Stimulated activated CD4-positive, alpha-beta T cell treated with anti-CD3 and anti-CD28 coated beads, Interleukin-1b, Interleukin-23, amount 100 ng/mL, for 48 hours (primary cell): ENCODE data around the gene PTPN3.

Source experiments
- DNase-seq: peaks from one replicate; pipeline ENCODE4 v3.0.0-alpha.2; 2020

Gene PTPN3

DNA sequence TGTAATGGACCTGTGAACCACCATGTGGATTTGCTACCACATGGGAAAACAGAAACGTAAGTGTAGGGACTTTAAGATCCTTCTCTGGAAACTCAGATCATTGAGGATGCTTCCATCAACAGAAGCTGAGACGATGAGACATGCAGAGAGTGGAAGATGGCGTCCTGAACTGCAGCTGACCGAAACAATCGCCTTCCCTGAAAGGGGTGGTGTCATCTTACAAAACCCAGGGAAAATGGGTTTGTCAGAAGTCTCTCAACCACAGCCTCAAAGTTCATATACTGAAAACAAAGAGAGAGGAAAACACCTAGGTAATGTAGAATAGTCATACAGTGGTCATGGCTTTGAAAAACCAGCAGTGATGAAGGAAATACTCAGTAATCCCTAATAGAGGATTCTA lies 6.6 kb upstream of the PTPN3 start:
- DNase-seq = no peak

DNA sequence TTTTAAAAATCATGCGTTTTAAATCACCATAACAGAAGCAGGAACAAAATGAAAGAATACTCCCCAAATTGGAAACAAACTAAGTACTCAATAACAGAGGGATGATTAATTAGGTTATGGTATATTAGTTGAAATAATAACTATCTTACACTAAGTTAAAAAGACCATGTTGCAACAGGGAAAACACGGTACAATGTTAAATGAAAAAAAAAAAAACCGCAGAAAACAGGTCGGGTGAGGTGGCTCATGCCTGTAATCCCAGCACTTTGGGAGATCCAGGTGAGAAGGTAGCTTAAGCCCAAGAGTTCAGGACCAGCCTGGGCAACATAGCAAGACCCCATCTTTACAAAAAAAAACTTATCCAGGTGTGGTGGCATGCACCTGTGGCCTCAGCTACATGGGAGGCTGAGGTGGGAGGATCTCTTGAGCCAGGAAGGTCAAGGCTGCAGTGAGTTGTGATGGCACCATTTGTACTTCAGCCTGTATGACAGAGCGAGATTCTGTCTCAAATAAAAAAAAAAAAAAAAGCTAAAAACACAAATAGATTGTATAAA lies 2.4 kb upstream of the PTPN3 start:
- no peak for DNase-seq

- DNase-seq = no peak
These were observed 1.7 kb upstream of the PTPN3 start for GRCh38 chr9:109499631-109500410.

- DNase-seq = no peak
These were observed 1.1 kb upstream of the PTPN3 start for GRCh38 chr9:109499093-109499630.

DNA sequence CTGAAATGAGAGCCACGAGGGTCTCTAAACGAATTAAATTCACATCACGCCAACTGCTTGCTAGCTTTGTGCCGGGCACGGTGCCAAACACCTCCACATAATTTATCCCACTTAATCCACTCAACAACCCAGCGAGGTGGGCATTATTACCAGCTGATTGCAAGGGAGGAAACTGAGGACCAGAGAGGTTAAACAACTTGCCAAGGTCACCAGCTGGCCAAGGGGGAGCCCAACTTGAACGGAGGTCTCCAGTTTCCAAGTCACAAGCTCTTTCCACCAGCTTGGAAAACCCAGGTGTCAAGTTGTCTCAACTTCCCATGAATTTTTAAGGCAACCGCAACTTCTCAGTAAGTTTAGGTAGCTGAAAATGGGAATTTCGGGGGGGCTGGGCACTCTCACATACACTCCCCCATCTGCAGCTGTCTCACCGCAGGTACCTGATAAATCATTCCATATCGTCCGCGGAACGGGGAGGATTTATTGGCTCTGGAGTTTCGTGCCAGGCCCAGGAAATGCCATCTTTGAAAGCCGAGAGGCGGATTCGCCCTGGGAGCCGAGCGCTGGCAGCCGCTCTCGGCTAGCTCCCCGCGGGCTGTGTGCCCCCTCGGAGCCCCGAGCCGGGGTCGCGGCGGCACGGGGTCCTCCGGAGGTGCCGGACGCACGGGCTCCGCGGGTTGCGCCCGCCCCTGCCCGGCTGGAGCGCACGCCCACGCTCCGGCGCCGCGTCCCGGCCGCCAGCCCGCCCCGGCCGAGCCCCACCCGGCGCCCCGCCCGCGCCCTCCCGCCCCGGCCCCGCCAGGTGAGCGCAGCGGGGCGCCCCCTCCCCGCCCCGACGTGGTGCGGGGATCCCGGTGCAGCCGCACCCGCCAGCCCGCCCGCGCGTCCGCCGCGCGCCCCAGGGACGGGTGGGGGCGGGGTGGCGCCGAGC lies 617 bp downstream of the PTPN3 start:
- DNase-seq = no peak

GRCh38 chr9:109496841-109497225 lies 1.3 kb downstream of the PTPN3 start:
- no peak for DNase-seq

GRCh38 chr9:109496218-109496617 lies 1.9 kb downstream of the PTPN3 start:
- DNase-seq = no peak

DNA sequence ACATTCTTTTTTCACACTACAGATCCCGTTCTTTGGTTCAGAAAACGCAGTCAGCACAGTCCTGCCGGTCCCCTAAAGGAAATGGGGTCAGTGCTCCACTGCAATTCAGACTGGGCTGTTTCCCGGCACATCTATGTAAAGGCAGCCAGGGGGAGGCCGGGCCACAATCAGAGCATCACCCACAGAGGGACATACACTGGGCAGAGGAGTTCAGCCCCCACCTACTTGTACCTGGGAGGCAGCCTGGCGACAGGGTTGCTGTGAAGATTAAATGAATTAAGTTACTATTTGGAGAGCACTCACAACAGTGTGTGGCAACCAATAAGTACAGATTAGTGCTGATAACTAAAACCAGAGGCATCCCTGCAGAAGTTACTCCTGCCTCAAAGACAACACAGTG lies 4.5 kb downstream of the PTPN3 start:
- no peak for DNase-seq

DNA sequence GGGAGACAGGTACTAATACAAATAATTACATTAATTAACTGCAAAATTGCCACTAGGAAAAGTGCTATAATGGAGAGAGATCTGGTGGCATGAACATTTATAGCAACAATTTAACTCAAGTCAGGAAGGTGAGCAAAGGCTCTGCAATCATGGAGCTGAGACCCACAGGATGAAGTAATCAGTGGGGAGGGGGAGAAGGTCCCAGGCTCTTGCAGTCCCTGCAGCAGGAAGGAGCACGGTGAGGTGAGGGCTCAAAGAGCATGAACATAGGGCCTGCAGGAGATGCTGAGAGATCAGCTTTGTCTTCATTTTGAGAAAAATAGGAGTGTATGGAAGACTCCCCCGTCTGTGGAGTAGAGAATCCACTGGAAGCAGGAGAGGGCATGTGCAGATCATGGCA lies 6.5 kb downstream of the PTPN3 start:
- DNase-seq = no peak

DNA sequence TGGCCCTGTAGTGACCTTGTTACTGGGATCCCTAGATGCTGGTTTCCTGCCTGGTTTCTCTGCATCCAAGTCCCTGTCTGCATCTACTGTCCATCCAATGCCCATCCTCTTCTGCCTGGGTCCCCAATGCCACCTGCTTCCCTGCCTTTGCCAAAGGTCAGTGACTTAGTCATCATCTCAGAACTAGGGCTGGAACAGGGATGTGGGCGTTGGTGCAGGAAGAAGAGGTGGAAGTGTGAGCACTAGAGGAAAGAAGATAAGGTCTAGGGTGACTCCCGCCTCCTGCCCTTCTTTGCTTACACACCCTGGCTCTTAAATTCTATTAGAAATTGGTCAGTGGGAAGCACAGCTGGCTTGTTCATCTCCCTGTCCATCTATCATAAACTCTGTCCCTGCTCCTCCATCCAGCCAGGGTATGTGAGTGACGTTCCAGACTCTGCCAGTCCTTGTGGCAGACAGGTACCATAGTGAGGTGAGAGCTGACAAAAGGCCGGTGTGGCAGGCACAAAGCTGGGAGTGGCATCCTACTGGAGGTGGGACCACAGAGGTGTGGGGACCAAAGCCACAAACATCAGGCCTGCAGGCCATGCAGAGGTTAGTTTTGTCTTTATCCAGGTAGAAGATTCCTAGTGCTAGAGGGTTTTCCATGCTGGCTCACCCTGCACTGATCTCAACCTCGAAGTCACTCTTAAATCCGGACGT lies 9.2 kb downstream of the PTPN3 start:
- no peak for DNase-seq

DNA sequence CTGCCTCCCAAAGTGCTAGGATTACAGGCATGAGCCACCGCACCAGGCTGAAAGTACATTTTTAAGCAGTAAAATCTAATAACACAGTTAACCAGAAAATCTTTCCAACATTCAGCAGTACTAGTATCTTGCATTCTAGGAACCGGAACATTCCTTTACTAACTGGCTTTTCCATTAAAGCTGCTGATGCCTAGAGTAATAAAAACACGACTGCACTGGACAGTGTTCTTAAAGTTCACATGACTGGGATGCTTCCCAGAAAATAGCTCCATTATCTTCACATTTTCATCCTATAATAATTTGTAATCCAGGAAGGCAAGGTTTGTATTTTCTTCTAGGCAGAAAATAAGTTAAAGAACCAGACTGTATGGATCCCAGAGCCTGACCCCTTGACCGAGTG lies 9.8 kb downstream of the PTPN3 start:
- DNase-seq = no peak

DNA sequence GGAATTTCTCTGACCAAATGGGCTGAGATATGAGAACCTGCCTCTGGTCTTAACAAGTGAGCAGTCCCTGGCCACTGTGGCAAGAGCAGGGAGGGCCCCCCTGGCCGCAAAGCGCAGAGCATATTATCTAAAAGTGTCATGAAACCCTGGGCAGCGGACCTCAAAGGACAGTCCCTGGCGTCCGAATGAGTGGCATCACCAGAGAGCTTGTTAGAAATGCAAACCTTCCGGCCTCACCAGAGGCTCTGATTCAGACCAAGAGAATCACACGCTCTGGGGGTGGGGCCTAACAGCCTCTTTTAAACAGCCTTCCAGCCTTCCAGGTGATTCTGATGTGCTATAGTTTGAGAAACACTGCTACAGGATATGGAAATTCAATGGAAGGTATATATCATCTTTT lies 10.9 kb downstream of the PTPN3 start:
- DNase-seq = no peak

DNA sequence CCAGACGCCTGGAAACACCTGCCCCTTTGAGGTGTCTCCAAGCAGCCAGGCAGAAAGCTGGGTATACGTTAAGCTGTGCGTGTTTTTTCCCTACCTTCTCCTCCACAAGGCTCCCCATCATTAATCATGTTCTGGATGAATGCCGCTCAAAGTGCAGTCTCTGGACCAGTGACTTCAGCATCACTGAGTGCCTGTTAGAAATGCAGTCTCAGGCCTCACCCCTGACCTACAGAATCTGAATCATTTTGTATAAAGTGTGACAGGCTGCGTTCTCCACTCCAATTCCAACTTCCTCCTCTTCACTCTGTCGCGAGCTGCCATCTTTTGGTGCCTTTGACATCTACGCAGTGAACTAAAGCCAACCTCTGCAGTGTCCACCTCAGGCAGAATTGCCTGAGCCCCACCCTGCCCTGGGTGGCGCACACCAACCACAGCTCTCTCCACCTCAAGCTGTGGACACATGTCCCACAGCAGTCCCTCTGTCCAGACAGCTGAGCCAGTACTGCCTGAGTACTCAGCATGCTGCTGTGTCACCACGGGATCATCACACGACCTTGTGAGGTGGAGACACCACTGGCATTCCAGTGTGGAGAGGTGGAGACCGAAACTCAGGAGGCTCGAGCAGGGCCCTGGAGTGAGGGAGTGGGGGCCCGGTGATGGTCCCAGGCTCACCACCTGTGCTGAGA lies 14.2 kb downstream of the PTPN3 start:
- no peak for DNase-seq

DNA sequence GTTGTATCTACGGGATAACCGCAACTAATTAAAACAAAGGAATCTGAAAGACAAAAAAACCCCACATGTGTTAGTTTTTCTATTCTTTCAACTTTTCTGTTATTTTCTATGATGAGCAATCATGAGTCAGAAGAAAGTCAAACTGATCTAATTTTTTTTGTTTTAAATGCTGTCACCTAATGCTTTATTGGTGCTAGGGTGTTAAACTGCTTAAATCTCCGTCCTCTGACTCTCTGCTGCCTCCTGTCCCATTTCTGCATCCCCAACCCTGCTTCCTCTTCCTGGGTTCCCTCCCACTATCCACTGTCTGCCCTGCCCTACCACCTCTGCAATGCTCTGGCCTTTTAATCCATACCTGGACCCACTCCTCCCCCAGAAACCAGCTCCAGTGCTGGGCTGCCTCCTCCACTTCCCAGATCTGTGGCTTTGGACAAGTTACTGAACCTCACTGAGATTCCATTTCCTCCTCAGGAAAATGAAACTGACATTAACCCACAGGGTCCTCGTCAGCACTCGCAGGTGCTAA lies 15.7 kb downstream of the PTPN3 start:
- no peak for DNase-seq

DNA sequence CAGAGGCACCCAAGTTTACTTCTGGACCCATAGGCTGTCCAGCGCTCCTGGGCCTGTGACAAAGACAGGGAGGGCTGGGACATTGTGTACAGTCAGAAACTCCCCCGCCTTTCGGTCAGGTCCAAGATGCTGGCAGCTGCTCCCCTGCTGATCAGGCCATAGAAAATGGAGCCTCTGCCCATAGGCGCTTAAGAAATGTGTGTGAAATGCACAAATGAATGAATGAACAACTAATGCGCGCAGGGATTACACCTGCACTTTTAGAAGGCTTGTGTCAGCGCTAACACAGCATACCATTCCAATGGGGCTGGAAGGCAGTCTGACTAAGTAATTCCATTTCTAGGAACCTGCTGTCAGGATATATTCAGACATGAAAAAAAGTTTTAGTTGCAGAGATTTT lies 16.3 kb downstream of the PTPN3 start:
- DNase-seq = no peak

GRCh38 chr9:109479822-109480221 lies 18.3 kb downstream of the PTPN3 start:
- no peak for DNase-seq

GRCh38 chr9:109478665-109479380 lies 19.3 kb downstream of the PTPN3 start:
- DNase-seq = no peak

DNA sequence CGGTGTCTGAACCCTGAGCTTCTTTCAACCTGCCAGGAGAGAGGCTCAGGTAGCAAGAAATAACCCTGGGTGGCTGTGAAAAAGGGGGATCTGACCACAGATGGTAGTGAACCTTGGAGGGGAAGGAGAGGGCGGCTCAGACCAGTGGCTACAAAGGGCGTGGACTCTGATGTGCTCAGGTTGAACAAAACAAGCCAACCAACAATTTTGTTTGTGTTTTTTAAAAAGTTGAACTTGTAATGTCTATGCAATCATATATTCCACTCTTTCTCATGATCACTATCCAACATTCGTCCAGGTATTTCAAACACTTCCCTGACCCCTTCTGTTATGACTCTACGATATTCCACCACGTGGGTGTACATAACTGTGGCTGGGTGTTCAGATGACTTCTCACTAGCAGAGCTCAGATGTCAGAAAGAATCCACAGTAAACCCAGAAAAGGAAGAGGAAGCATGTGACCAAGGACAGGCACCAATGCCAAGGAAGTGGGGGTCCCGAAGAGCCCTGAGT lies 20.0 kb downstream of the PTPN3 start:
- no peak for DNase-seq

DNA sequence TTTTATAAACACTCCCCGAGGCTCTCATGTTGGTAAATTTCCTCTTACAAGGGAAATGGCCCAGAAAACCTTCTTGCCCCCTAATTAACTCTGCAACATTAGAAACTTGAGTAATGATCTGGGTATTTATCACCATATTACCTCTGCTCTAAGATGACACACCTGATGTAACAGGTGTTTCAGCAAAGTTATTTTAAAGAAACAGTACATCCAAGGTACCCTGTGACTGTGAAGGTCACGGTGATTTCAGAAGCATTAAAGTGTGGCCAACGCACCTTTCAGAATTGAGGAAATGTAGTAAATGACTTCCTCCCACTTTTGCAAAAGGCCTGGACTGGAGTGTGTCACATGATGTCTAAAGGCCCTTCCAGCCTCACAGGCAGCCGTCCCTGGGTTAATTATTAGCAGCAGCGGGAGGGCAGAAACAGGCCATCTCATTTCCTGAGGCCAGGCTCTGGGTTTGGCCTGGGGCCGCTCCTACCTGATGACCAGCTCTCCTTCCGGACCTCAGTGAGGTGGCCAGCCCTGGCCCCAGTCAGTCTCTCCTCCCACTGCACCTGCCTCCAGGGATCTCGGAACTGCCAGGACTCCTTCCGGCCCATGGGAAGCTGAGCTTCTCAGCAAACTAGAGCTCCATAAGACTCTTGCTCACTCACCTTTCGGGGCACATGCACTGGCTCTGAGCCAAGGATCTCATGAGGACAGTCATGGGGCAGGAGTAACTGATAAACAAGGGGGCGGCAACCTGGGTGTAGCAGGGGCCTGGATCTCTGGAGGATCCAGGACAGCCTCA lies 20.7 kb downstream of the PTPN3 start:
- DNase-seq = no peak

GRCh38 chr9:109476642-109477257 lies 21.4 kb downstream of the PTPN3 start:
- no peak for DNase-seq
